Activated CD4-positive, alpha-beta T cell treated with anti-CD3 and anti-CD28 coated beads for 48 hours (primary cell): ENCODE data around the gene GSAP.
"Not testable (repeated sequence)": the region's sequence is repeated elsewhere in the genome, so short reads cannot be mapped to it uniquely, and the experiment has no call there.

ENCODE experiments used
- DNase-seq: peaks from one replicate; pipeline ENCODE4 v3.0.0-alpha.2; 2020

The GSAP gene

GRCh38 chr7:77352665-77353406 is 63.3 kb downstream of the GSAP start:
- DNase-seq: no peak

- DNase-seq: peak; percentile 40
Observed at GRCh38 chr7:77351539-77352004, 64.6 kb downstream of the GSAP start.

- DNase-seq: no peak
Observed at GRCh38 chr7:77349141-77349540, 67.0 kb downstream of the GSAP start.

- DNase-seq: no peak
Observed at GRCh38 chr7:77348371-77348813, 67.8 kb downstream of the GSAP start.

GRCh38 chr7:77346441-77346840 is 69.7 kb downstream of the GSAP start:
- DNase-seq: no peak

- not testable (repeated sequence) for DNase-seq
Observed at GRCh38 chr7:77345426-77345825, 70.7 kb downstream of the GSAP start.

GRCh38 chr7:77339726-77340125 is 76.4 kb downstream of the GSAP start:
- DNase-seq: no peak

- DNase-seq: no peak
Observed at GRCh38 chr7:77338883-77339629, 77.1 kb downstream of the GSAP start.

GRCh38 chr7:77338260-77338659 is 77.9 kb downstream of the GSAP start:
- no peak for DNase-seq

- DNase-seq: no peak
Observed at GRCh38 chr7:77337456-77337990, 78.6 kb downstream of the GSAP start.

- DNase-seq: no peak
Observed at GRCh38 chr7:77335581-77335980, 80.6 kb downstream of the GSAP start.

GRCh38 chr7:77334039-77334438 is 82.1 kb downstream of the GSAP start:
- DNase-seq: not testable (repeated sequence)

GRCh38 chr7:77331938-77332695 is 84.0 kb downstream of the GSAP start:
- peak; percentile 68 for DNase-seq

- DNase-seq: peak; percentile 9
Observed at GRCh38 chr7:77330169-77330882, 85.8 kb downstream of the GSAP start.

GRCh38 chr7:77329466-77330168 is 86.5 kb downstream of the GSAP start:
- DNase-seq: no peak

GRCh38 chr7:77328669-77329068 is 87.5 kb downstream of the GSAP start:
- no peak for DNase-seq

GRCh38 chr7:77327932-77328628 is 88.1 kb downstream of the GSAP start:
- peak; percentile 21 for DNase-seq

- DNase-seq: no peak
Observed at GRCh38 chr7:77327067-77327931, 88.8 kb downstream of the GSAP start.

- no peak for DNase-seq
Observed at GRCh38 chr7:77326131-77326530, 90.0 kb downstream of the GSAP start.

GRCh38 chr7:77321300-77321699 is 94.8 kb downstream of the GSAP start:
- DNase-seq: no peak
